SU-DHL-6 (cell line): ENCODE measurements around the gene MISP.

Source experiments
- H2AFZ ChIP-seq: fragments of 200-600 bp; sonication (generic); 2 replicates; pipeline ENCODE4 v1.6.1; 2014; ENCODE audit warnings: low read depth, mild to moderate bottlenecking, moderate library complexity, mixed read lengths, antibody characterized with exemption, low read length; ENCODE audit not compliant: severe bottlenecking
- H3F3A ChIP-seq: fragments of 200-600 bp; shearing (Covaris generic); 2 replicates; pipeline ENCODE4 v1.6.0; 2016; ENCODE audit warnings: antibody characterized with exemption, mild to moderate bottlenecking; ENCODE audit not compliant: insufficient read depth
- H3K27ac ChIP-seq: fragments of 200-600 bp; sonication (generic); 2 replicates; pipeline ENCODE4 v1.5.1; 2016; ENCODE audit warnings: low read depth, mild to moderate bottlenecking, low read length, moderate library complexity, mixed read lengths
- H3K27me3 ChIP-seq: fragments of 200-600 bp; sonication (generic), shearing (Covaris generic); 2 replicates; pipeline ENCODE4 v1.6.0; 2014; ENCODE audit warnings: mild to moderate bottlenecking, low read length
- H3K36me3 ChIP-seq: fragments of 200-600 bp; sonication (generic); 2 replicates; pipeline ENCODE4 v1.6.1; 2014; ENCODE audit warnings: mild to moderate bottlenecking, low read length, mixed read lengths
- H3K4me2 ChIP-seq: fragments of 300-600, 200-600 bp; shearing (Covaris generic), sonication (generic); 2 replicates; pipeline ENCODE4 v1.6.0; 2014; ENCODE audit warnings: low read length, low read depth, mild to moderate bottlenecking; ENCODE audit not compliant: poor library complexity, severe bottlenecking
- H3K4me3 ChIP-seq: fragments of 200-600 bp; sonication (generic); 2 replicates; pipeline ENCODE4 v1.5.1; 2014; ENCODE audit warnings: antibody characterized with exemption, low read length, mild to moderate bottlenecking, mixed read lengths; ENCODE audit not compliant: insufficient read depth, poor library complexity, severe bottlenecking
- H3K79me2 ChIP-seq: fragments of 200-600 bp; sonication (generic); 2 replicates; pipeline ENCODE4 v1.6.1; 2014; ENCODE audit warnings: mild to moderate bottlenecking, low read length, moderate library complexity; ENCODE audit not compliant: insufficient read depth
- H3K9ac ChIP-seq: fragments of 200-600 bp; sonication (generic); 2 replicates; pipeline ENCODE4 v1.7.0; 2014; ENCODE audit warnings: mild to moderate bottlenecking, low read length
- H3K9me2 ChIP-seq: fragments of 200-600 bp; sonication (generic); replicated peaks from 2 replicates; pipeline ENCODE4 v1.6.1; 2014; ENCODE audit warnings: low read length; ENCODE audit not compliant: insufficient read depth
- H3K9me3 ChIP-seq: fragments of 200-600 bp; sonication (generic); 2 replicates; pipeline ENCODE4 v1.6.1; 2014; ENCODE audit warnings: low read length, mixed read lengths; ENCODE audit not compliant: insufficient read depth
- H4K20me1 ChIP-seq: fragments of 200-600 bp; sonication (generic); 2 replicates; pipeline ENCODE4 v1.6.1; 2014; ENCODE audit warnings: low read depth, mild to moderate bottlenecking, antibody characterized with exemption, low read length, moderate library complexity, mixed read lengths
- CTCF ChIP-seq: fragments of 200-600 bp; sonication (generic); IDR thresholded peaks from one replicate; pipeline ENCODE4 v1.5.1; 2017; ENCODE audit warnings: antibody characterized with exemption, mild to moderate bottlenecking, low read length, moderate library complexity; ENCODE audit not compliant: insufficient read depth, poor library complexity, severe bottlenecking
- EZH2phosphoT487 ChIP-seq: fragments of 200-600 bp; sonication (generic), shearing (Covaris generic); conservative IDR thresholded peaks from 2 replicates; pipeline ENCODE4 v1.6.1; 2018; ENCODE audit warnings: mild to moderate bottlenecking, antibody characterized with exemption, low read length, moderate library complexity, mixed read lengths

The MISP gene

GRCh38 chr19:778910-779653, 28.2 kb downstream of the MISP start:
- Histone ChIP-seq H3K27me3 (no peaks in the 10 kb centered on the region), H3K9ac (no peak overlapping the region)

GRCh38 chr19:780935-781334, 30.0 kb downstream of the MISP start:
- no peak overlapping the region for H3K27ac ChIP-seq
- no peak overlapping the region for H3K4me3 ChIP-seq
- H3K36me3 ChIP-seq = no peaks in the 10 kb centered on the region
- H4K20me1 ChIP-seq = no peaks in the 10 kb centered on the region
- H3K79me2 ChIP-seq = no peaks in the 10 kb centered on the region
- TF ChIP-seq CTCF (no peak), EZH2phosphoT487 (no peak)
- H3K9ac ChIP-seq = no peak overlapping the region
- no peaks in the 10 kb centered on the region for H3K9me2 ChIP-seq
- no peaks in the 10 kb centered on the region for H3F3A ChIP-seq
- H2AFZ ChIP-seq = no peak overlapping the region
- H3K4me2 ChIP-seq = no peak overlapping the region
- H3K9me3 ChIP-seq = no peaks in the 10 kb centered on the region
- no peaks in the 10 kb centered on the region for H3K27me3 ChIP-seq

More at GRCh38 chr19:778910-779653, 28.2 kb downstream of the MISP start:
- Histone ChIP-seq H3K9me3 (no peaks in the 10 kb centered on the region), H3K79me2 (no peaks in the 10 kb centered on the region), H2AFZ (no peak overlapping the region), H3K27ac (no peak overlapping the region), H3F3A (no peaks in the 10 kb centered on the region), H3K9me2 (no peaks in the 10 kb centered on the region), H3K36me3 (no peaks in the 10 kb centered on the region), H3K4me3 (no peak overlapping the region), H3K4me2 (no peak overlapping the region), H4K20me1 (no peaks in the 10 kb centered on the region)
- TF ChIP-seq EZH2phosphoT487 = no peak
- TF ChIP-seq CTCF = no peak

GRCh38 chr19:781800-782184, 30.9 kb downstream of the MISP start:
- Histone ChIP-seq H3K9me2 (no peaks in the 10 kb centered on the region), H3F3A (no peaks in the 10 kb centered on the region), H3K9ac (no peak overlapping the region), H3K4me2 (no peak overlapping the region), H3K9me3 (no peaks in the 10 kb centered on the region), H3K36me3 (no peaks in the 10 kb centered on the region), H3K4me3 (no peak overlapping the region), H3K27me3 (no peaks in the 10 kb centered on the region), H4K20me1 (no peaks in the 10 kb centered on the region), H3K27ac (no peak overlapping the region), H3K79me2 (no peaks in the 10 kb centered on the region), H2AFZ (no peak overlapping the region)
- TF ChIP-seq CTCF = no peak
- TF ChIP-seq EZH2phosphoT487 = no peak
